Right renal cortex interstitium (tissue), 3 donors: ENCODE results near the gene PPM1L. TPM values are rescaled to one million over a fixed set of nuclear protein-coding genes. Genes with fewer than 3 reads are reported as not detected.

Experiments
- DNase-seq, 3 donors: peaks; one replicate each; pipeline ENCODE4 v3.0.0-alpha.2; 2013; ENCODE audit warnings: low read depth in 3 of 3, low spot score in 2 of 3
- polyA plus RNA-seq, 3 donors: library from polyadenylated mRNA; unstranded; fragments of 120-200 nt; gene quantifications; one replicate each; pipeline ENCODE4 v1.2.1, GENCODE V29; 2013; ENCODE audit not compliant: insufficient read length in 3 of 3

The PPM1L gene
- polyA plus RNA-seq, 3 donors, result 6.3 to 8.2 (median 8.0) TPM

DNA sequence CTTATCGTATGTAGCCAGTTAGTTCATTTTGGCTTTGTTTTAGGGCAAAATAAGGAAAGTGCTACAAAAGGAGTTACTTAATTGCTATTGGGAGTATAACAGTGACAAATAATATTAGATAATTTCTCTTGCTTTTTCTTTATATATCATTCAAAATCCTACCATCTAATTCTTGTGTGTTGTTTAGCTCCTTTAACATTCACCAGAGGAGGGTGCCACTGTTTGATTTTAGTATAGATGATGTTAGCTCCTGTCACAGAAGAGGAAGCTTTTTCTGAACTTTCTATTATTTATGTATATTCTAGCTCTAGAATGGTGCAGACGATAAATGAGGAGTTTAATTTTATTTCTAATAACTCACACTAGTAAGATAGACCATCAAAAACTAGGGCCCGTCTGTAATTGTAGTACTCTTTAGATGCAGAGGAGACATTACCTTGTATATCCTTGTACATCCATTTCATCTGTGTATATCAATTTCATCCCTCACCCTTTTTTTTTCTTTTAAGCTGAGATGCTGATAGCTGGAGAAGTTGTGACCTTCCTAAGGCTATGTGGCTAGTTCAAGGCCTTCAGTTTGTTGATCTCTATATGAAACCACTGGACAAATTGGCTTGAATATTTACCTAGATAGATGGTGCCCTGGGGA lies 3.0 kb downstream of the PPM1L start:
- no peak for DNase-seq

GRCh38 chr3:160763073-160763472 lies 7.0 kb downstream of the PPM1L start:
- no peak for DNase-seq

DNA sequence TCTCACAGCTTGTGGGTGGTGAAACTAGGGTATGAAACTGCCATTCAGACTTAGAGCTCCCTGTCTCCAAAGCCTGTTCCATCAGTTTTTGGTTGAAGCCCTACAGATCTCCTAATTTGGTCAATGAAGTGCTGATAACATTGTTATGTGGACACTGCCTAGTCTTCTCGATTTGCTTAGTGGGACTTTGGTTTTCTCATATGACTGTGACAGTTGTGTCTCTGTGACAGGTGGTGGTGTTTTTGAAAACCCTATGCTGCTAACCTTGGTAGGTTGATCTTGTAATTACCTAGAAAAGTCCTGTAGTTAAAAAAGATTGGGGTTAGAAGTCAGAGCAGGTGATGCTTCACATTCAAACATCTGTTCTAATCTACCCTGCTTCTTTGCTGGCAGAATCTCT lies 9.2 kb downstream of the PPM1L start:
- no peak for DNase-seq

- DNase-seq, result no peak
Observed at GRCh38 chr3:160768031-160768430, 12.0 kb downstream of the PPM1L start.

- no peak for DNase-seq
Observed at GRCh38 chr3:160768918-160769317, 12.9 kb downstream of the PPM1L start.

- no peak for DNase-seq
Observed at GRCh38 chr3:160771811-160772459, 15.9 kb downstream of the PPM1L start.

DNA sequence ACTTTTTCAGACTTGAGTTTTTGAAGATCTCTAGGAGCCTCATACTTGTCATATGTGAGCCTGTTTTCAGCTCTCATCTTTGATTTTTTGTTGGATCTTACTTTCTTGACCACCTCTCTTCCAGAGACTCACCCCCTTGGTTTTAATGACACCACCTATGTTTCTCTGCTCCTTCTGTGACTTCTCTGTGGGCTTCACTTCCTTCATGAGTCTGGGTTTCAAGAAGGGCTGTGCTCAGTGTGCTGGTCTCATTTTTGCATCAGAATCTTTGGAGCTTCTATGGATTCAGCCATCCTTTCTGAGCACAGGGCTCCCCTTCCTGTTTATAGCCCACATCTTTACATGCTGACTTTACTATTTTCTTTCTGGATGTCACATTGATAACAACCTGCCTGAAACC lies 17.7 kb downstream of the PPM1L start:
- DNase-seq, result no peak

- no peak for DNase-seq
Observed at GRCh38 chr3:160774172-160774571, 18.1 kb downstream of the PPM1L start.

DNA sequence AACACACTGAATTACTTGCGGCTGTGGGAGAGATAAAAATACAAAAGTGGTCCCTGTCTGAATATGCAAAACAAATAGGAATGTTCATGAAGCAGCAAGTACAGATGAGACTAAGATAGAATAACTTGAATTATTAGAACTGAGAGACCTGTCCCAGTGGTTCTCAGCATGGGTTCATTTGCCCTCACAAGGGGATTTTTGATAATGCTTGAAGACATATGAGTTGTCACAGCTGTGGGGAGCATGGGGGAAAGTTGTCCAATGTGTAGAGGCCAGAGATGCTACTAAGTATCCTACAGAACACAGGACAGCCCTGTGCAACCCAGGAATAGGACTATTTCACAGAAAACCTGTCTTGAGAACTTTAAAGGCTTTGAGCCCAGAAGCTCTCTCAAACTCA lies 22.4 kb downstream of the PPM1L start:
- DNase-seq, result no peak

DNA sequence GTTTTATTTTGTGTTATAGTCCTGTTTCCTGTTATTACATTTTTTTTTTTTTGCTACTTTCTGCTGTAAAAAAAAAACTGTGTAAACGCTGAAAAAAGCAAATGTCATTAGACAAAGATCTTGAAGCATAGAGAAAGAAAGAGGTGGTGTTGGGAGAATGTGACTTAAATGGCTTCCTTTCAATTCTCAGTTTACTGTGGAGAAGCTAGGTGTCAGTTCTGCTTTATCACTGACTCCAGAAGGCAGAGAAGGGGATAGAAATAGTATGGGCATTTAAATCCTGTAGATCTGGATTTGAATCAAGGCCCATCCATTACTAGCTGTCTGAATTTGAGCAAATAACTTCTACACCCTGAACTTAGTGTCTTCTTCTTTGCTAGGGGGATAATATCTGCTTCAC lies 23.0 kb downstream of the PPM1L start:
- DNase-seq, result no peak

DNA sequence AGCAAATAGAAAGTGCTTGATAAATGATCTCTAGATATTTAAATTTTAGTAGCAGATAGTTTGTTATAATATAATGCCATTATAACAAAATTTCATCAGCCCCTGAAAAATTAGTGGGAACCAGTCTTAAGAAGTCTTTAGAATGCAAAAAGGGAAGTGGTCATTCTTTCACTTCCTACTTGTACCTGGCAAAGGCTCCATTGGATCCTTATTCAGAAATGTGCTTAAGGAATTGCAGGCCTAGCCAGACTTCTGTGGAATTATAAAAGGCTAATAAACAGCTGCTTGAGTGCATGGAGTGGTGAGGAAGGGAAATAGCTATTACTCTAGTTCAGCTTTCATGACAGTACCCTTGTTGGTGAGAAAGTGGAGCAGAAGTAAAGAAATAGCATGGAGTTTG lies 24.2 kb downstream of the PPM1L start:
- DNase-seq, result no peak

- DNase-seq, result no peak
Observed at GRCh38 chr3:160781402-160781801, 25.4 kb downstream of the PPM1L start.

- DNase-seq, result no peak
Observed at GRCh38 chr3:160781863-160782262, 25.8 kb downstream of the PPM1L start.

DNA sequence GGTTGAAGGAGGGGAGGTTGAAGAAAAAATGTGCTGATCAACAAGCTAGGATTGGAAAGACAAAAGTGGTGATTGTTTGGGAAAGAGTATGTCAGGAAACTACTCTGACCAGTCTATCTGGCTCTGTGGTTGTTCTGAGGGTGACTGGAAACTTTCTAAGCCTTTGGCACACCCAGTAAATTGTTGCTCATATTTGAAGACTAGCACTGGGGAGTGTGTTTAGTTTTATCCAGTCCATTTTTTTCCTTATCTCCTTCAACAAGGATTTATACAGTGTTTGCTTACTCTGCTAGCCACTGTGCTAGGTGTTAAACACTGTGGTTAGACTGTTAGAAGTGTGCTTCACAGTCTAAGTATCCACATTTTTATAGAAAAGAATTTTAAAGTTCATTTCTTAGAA lies 28.8 kb downstream of the PPM1L start:
- DNase-seq, result no peak

- no peak for DNase-seq
Observed at GRCh38 chr3:160790726-160791125, 34.7 kb downstream of the PPM1L start.

DNA sequence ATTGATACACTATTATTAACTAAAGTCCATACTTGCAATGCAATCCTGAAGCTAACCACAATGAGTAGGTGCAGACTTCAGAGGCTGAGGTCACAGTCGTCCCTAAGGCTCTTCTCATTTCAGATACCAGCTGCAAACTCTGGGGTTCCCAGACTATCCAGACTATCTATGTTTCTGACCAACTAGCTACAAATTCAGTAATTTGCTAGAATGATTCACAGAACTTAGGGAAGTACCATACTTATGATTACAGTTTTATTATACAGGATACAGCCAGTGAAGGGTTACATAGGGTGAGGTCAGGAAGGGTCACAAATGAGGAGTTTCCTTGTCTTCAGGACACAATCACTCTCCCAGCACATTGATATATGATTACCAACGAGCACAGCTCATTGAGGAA lies 36.5 kb downstream of the PPM1L start:
- DNase-seq, result no peak

GRCh38 chr3:160793722-160794252 lies 37.8 kb downstream of the PPM1L start:
- DNase-seq, result no peak

DNA sequence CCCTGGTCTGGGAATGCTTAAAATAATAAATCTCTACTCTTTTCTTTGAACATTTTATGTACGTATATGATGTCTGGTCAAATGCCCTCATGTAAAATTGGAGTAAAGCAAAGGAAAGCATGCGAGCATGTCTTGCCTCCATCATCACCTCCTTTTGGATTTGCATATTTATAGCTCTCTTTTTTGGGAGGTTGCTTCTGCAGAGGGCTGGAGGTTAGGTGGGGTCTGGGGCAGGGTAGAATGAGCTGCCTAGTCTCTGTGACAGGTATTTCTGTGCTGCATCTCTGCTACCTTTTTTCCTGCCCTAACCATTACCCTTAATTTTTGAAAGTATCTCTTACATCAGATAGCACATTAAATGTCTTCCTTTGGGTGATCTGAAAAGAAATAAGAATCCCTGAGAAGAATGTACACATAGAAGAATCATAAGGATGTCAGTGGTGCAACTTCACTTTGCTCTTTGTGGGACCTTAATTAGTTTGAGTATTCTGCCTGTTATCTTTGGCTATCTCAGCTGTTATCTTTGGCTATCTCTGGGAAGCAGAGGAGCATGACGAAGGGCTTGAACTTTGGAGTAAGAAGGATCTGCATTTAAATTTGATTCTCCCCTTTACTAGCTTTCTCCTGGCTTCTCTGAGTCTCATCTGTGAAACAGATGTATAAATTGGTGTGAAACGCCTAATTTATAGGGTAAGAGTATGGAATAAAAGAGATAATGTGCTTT lies 40.2 kb downstream of the PPM1L start:
- DNase-seq, result no peak

- DNase-seq, result no peak
Observed at GRCh38 chr3:160796813-160797164, 40.8 kb downstream of the PPM1L start.

DNA sequence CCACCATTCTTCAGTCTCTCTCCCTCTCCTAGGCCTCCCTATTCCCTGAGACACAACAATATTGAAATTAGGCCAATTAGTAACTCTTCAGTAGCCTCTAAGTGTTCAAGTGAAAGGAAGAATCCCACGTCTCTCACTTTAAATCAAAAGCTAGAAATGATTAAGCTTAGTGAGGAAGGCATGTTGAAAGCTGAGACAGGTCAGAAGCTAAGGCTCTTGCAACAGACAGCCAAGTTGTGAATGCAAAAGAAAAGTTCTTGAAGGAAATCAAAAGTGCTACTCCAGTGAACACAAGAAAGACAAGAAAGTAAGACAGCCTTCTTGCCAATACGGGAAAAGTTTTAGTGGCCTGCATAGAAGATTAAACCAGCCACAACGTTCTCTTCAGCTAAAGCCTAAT lies 41.3 kb downstream of the PPM1L start:
- DNase-seq, result no peak

DNA sequence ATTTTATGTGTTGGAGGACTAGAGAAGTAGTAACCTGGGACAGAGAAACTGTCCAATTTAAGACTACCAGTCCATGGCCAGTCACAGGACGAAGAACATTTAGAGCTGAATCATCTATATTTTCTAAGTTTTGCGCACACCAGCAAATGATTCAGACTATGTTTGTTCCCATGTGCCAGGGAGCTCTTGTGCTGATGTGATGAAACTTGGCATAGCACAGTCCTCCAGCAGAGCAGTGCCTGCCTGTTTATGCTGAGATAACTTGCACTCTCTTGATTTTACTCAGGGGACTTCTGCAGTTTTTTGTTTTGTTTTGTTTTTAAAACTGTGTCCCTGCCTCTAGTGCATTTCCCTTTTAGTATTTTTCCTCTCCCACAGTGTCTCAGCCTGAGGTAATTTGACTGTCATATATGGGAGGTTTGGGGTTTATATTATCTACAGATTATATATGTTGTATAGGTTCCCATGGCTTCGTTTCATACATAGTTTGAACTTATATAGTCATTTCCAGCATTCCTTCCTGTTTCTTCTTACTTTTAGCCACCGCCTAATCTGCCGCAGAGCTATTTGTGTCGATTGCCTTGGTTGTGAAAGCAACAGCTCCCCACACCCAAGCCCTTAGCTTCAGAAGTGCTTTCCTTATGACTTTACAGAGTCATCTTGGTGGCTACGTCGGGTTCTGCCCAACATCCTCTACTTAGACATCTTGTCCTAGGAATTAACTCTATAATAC lies 45.5 kb downstream of the PPM1L start:
- DNase-seq, result no peak
